ENCODE data around the gene TNFRSF1B.

TNFRSF1B gene

GRCh38 chr1:12158357-12159092 lies 8.3 kb upstream of the TNFRSF1B start:
- DNase-seq = no peak

- no peak for DNase-seq
Observed at GRCh38 chr1:12159816-12160215, 7.0 kb upstream of the TNFRSF1B start.

- DNase-seq = no peak
Observed at GRCh38 chr1:12161324-12161661, 5.5 kb upstream of the TNFRSF1B start.

- no peak for DNase-seq
Observed at GRCh38 chr1:12161662-12162458, 4.9 kb upstream of the TNFRSF1B start.

- no peak for DNase-seq
Observed at GRCh38 chr1:12162459-12163137, 4.2 kb upstream of the TNFRSF1B start.

GRCh38 chr1:12163210-12163609 lies 3.6 kb upstream of the TNFRSF1B start:
- DNase-seq = no peak

GRCh38 chr1:12164210-12164609 lies 2.6 kb upstream of the TNFRSF1B start:
- DNase-seq = no peak

GRCh38 chr1:12165342-12165741 lies 1.4 kb upstream of the TNFRSF1B start:
- DNase-seq = no peak

GRCh38 chr1:12167493-12168429 lies 970 bp downstream of the TNFRSF1B start:
- no peak for DNase-seq

- DNase-seq = no peak
Observed at GRCh38 chr1:12168451-12169160, 1.8 kb downstream of the TNFRSF1B start.

GRCh38 chr1:12169442-12170135 lies 2.8 kb downstream of the TNFRSF1B start:
- no peak for DNase-seq

GRCh38 chr1:12170263-12170671 lies 3.5 kb downstream of the TNFRSF1B start:
- no peak for DNase-seq

GRCh38 chr1:12171206-12172041 lies 4.6 kb downstream of the TNFRSF1B start:
- DNase-seq = no peak

- DNase-seq = no peak
Observed at GRCh38 chr1:12172042-12172851, 5.5 kb downstream of the TNFRSF1B start.

- DNase-seq = no peak
Observed at GRCh38 chr1:12173041-12173509, 6.3 kb downstream of the TNFRSF1B start.

- DNase-seq = no peak
Observed at GRCh38 chr1:12173631-12174121, 6.9 kb downstream of the TNFRSF1B start.

- no peak for DNase-seq
Observed at GRCh38 chr1:12174924-12175810, 8.4 kb downstream of the TNFRSF1B start.

Measured in NCI-H526 (cell line).